Right atrium auricular region (tissue), 2 donors: ENCODE results near the gene MAN1A2. TPM values are rescaled to one million over a fixed set of nuclear protein-coding genes. Genes with fewer than 3 reads are reported as not detected.

Source experiments
- DNase-seq: peaks from one replicate; pipeline ENCODE4 v3.0.0-alpha.2; 2019; ENCODE audit warnings: low spot score
- H3K27ac ChIP-seq, 2 donors: fragments of 200-600 bp; sonication (generic); 1 replicate in 1 of 2; 2 replicates in 1 of 2; pipeline ENCODE4 v1.5.1; 2016 to 2019
- H3K27me3 ChIP-seq, 2 donors: fragments of 200-600 bp; sonication (generic); one replicate each; pipeline versions ENCODE4 v1.5.1 to v1.6.0; 2017 to 2019
- H3K36me3 ChIP-seq: fragments of 200-600 bp; sonication (generic); one replicate; pipeline ENCODE4 v1.5.1; 2016
- H3K4me1 ChIP-seq, 2 donors: fragments of 200-600 bp; sonication (generic); one replicate each; pipeline versions ENCODE4 v1.5.1 to v1.6.0; 2017 to 2019
- H3K4me3 ChIP-seq, 2 donors: fragments of 200-600 bp; sonication (generic); 1 replicate in 1 of 2; 2 replicates in 1 of 2; pipeline ENCODE4 v1.5.1; 2017 to 2019; ENCODE audit warnings: mild to moderate bottlenecking in 1 of 2, moderate library complexity in 1 of 2
- H3K9me3 ChIP-seq, 2 donors: fragments of 200-600 bp; sonication (generic); one replicate each; pipeline ENCODE4 v1.5.1; 2019
- total RNA-seq, 2 donors: library from RNA; depleted of rRNA; stranded (reverse); fragments of >200 nt; gene quantifications; one replicate each; pipeline ENCODE4 v1.1.0, GENCODE V29; 2016
- TF ChIP-seq, protein P1 (sequence below), 2 donors: fragments of 200-600 bp; sonication (generic); IDR thresholded peaks; one replicate each; pipeline ENCODE4 v1.5.1; 2019; ENCODE audit warnings: antibody characterized with exemption in 2 of 2

The MAN1A2 gene
- total RNA-seq, 2 donors from 2014 or later: 26.7 to 52.7 TPM

DNA sequence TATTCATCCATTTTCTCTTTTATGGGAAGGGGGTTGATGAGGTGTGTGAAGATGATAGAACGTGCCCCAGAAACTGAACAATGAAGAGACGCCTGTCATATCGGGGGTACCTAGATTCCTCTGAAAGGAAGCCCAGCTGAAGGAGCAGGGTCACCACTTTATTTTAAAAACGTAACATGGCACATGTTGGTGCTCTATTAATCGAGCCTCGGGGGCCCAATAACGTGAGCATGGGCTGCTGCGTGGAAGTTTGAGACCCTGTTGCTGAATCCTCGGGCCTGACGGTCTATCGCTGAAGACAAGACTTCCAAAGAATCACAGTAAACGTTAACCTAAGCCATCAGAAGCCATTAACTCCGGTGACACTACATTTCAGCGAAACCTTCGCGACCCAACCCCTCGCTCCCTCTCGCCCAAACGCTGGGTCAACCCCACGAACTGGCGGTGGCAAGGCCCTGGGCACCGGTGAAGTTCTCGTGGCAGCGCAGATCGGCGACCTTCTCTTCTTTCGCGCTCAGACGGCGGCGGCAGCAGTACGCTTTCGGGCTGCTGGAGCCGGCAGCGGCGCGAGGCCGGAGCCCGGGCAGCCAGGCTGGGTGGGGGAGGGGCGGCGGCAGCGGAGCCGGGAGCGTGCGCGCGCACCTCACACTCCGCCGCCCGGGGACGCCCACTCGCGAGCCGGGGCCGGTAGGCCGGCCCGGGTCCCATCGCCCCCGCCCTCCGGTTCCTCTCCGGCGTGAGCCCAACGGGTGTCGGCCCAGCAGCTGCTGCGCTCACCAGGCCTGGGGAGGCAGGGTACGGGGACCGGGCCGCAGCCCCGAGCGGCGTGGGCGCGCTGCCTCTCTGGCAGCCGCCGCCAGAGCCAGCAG, 838 bp upstream of the MAN1A2 start:
- peaks cover 0 to 54% of the 10 kb centered on the region in 2 donors for H3K4me1 ChIP-seq
- peak overlapping the region; percentile 95 to 97 for H3K27ac ChIP-seq
- DNase-seq: peak; percentile 77
- peak overlapping the region; percentile 77 to 89 for H3K4me3 ChIP-seq
- H3K9me3 ChIP-seq: no peaks in the 10 kb centered on the region
- H3K36me3 ChIP-seq: no peaks in the 10 kb centered on the region
- TF ChIP-seq, protein P1, sequence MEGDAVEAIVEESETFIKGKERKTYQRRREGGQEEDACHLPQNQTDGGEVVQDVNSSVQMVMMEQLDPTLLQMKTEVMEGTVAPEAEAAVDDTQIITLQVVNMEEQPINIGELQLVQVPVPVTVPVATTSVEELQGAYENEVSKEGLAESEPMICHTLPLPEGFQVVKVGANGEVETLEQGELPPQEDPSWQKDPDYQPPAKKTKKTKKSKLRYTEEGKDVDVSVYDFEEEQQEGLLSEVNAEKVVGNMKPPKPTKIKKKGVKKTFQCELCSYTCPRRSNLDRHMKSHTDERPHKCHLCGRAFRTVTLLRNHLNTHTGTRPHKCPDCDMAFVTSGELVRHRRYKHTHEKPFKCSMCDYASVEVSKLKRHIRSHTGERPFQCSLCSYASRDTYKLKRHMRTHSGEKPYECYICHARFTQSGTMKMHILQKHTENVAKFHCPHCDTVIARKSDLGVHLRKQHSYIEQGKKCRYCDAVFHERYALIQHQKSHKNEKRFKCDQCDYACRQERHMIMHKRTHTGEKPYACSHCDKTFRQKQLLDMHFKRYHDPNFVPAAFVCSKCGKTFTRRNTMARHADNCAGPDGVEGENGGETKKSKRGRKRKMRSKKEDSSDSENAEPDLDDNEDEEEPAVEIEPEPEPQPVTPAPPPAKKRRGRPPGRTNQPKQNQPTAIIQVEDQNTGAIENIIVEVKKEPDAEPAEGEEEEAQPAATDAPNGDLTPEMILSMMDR (IDR thresholded peaks at IDR 0.05): peak in 1 of 2 donors; percentile 18
- no peaks in the 10 kb centered on the region for H3K27me3 ChIP-seq

DNA sequence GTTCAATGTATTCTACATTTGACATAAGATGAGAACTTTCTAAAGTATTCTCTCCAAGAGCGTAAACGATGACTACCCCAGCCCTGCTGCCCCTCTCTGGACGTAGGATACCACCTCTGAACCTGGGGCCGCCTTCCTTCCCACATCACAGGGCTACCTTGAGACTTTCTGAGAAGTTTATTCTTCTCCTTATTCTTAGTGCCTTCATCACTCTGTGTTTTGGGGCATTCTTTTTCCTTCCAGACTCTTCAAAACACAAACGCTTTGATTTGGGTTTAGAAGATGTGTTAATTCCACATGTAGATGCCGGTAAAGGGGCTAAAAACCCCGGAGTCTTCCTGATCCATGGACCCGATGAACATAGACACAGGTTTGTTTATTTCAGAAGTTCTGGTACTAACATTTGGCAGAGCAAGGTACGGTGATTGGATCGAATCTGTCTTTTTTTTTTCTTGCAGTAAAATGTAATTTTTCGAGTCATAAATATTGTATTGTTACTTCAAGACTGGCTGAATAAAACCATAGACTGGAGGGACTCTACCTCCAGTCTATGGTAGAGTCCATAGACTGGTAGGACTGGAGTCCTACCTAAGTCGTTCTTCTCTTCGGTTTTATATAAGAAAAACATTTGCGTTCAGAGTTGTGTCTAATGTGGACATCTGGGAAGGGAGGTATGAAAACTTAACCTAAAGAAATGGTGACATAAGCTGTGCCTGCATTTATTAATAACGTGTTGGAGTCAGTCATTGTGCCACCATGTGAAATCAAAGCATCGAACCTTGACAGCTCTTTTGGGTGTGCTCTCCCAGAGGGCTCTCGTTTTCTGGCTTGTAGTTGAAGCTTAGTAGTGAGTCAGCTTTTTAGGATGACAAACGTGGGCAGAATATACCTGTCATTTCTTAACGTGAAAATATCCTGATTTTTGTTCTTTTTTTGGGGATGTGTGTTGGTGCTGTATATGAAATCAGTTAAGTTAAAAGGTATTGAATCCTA, 1.2 kb downstream of the MAN1A2 start:
- H3K9me3 ChIP-seq: no peaks in the 10 kb centered on the region
- DNase-seq: no peak
- peak overlapping the region; percentile 95 to 97 for H3K27ac ChIP-seq
- TF ChIP-seq, protein P1 (IDR thresholded peaks at IDR 0.05): no peak
- H3K27me3 ChIP-seq: no peaks in the 10 kb centered on the region
- no peaks in the 10 kb centered on the region for H3K36me3 ChIP-seq
- H3K4me1 ChIP-seq: peaks cover 0 to 64% of the 10 kb centered on the region in 2 donors
- H3K4me3 ChIP-seq: peak overlapping the region; percentile 77 to 89

DNA sequence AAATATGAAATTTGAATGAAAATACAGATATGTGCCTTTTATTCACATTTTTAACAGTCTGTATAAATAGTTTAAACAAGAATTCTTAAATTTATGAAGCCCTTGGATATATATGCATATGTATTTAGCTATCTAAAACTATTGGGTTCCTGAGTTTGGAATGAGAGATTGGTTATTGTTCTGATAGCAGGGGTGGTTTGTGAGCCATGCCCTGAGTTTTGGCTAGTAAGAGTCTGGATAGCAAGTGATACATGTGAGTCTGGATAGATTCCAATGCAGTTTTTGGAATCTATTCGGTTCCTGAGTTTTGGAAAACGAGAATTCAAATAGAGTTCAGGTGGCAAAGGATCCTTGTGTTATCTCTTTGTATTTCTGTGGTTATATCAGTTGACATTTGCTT, 2.8 kb downstream of the MAN1A2 start:
- no peaks in the 10 kb centered on the region for H3K27me3 ChIP-seq
- peaks cover 0 to 57% of the 10 kb centered on the region in 2 donors for H3K4me1 ChIP-seq
- TF ChIP-seq, protein P1 (IDR thresholded peaks at IDR 0.05): no peak
- H3K9me3 ChIP-seq: no peaks in the 10 kb centered on the region
- peak overlapping the region; percentile 77 to 89 for H3K4me3 ChIP-seq
- H3K27ac ChIP-seq: peak overlapping the region in 1 of 2 donors; percentile 97
- H3K36me3 ChIP-seq: no peaks in the 10 kb centered on the region
- DNase-seq: no peak

DNA sequence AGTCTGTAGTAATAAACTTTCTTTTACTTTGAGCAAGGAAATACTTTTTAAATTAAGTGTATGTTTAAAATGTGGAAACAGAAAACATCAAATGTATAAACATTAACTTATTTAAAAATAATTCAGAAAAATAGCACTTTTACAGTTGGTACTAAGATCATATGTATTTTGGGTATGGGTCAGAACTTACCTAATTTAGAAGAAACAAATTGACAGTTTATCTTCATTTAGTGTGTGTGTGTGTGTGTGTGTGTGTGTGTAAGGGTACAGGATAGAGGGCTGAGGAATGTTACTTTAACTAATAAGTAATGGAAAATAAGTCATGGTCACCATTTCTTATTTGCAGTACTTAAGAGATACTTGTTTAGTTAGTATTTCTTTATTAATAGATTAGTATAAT, 3.3 kb downstream of the MAN1A2 start:
- DNase-seq: no peak
- H3K9me3 ChIP-seq: no peaks in the 10 kb centered on the region
- peaks cover 0 to 52% of the 10 kb centered on the region in 2 donors for H3K4me1 ChIP-seq
- TF ChIP-seq, protein P1 (IDR thresholded peaks at IDR 0.05): no peak
- no peaks in the 10 kb centered on the region for H3K36me3 ChIP-seq
- H3K27ac ChIP-seq: peak overlapping the region in 1 of 2 donors; percentile 97
- no peaks in the 10 kb centered on the region for H3K27me3 ChIP-seq
- peak overlapping the region; percentile 77 to 89 for H3K4me3 ChIP-seq

DNA sequence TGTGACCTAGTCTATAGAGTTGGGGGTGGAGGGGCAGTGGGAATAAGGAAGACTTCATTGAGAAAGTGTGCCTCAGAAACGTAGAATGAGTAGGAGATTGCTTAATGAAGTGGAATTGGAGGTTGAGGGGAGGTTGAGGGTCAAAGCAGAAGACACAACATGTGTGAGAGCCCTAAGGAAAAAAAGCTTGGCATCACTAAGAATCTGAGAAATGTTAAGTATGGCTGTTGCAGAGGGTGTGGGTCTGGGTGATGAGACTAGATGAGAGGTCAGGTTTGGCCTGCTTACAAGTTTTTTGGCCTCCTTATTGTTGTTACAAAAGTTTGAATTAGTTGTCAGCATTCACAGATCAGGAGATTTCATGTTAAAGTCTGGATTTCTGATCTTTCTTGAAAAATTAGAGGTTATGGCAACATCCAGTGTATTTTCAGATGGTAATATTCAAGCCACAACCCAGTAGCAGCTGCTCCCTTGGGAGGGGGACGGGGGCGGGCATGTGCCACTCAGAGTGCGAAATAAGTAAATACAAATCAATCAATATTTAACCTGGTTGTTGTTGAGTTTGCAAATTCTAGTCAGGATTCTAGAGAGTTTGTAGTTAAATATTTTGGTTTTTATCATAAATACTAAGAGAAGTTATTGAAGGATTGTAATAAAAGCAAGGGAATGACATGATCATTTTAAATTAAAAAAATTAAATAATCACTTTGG, 4.3 kb downstream of the MAN1A2 start:
- Histone ChIP-seq H3K9me3 (no peaks in the 10 kb centered on the region), H3K36me3 (no peaks in the 10 kb centered on the region), H3K4me1 (peaks cover 0 to 43% of the 10 kb centered on the region in 2 donors), H3K27me3 (no peaks in the 10 kb centered on the region), H3K27ac (peak overlapping the region in 1 of 2 donors; percentile 24), H3K4me3 (no peak overlapping the region)
- DNase-seq: no peak
- TF ChIP-seq, protein P1 (IDR thresholded peaks at IDR 0.05): no peak
